ENCODE measurements around the gene PTPN1. TPM values are rescaled to one million over a fixed set of nuclear protein-coding genes. Genes with fewer than 3 reads are reported as not detected.

The PTPN1 gene
- total and polyA plus RNA-seq, 2 of the 4 experiments (the other 2 are of a cell fraction) = 31.7 to 37.4 TPM

- Histone ChIP-seq H4K8ac (ENCODE audit: low read depth in 2 of 2, low read length in 2 of 2) (peak overlapping the region in 1 of 2 experiments; percentile 32; a peak in 1 of 4 replicates), H3K27ac (ENCODE audit: insufficient read depth, low read length) (peak overlapping the region; percentile 8; the same call in 1 of the 2 replicates), H4K91ac (ENCODE audit: insufficient read depth, low read depth, low read length) (no peak overlapping the region), H3K9me1 (ENCODE audit: insufficient read depth, low read length) (peaks cover 34% of the 10 kb centered on the region), H2BK20ac (ENCODE audit: low read depth, low read length) (peak overlapping the region; percentile 17; the same call in 1 of the 2 replicates), H3K14ac (replicated peaks; ENCODE audit: low read depth, low read length) (peak overlapping the region; percentile 66), H2AK9ac (replicated peaks; ENCODE audit: low read depth, low read length, poor library complexity) (no peak overlapping the region), H4K20me1 (ENCODE audit: insufficient read depth, low read length) (peaks cover 67% of the 10 kb centered on the region), H3K18ac (ENCODE audit: low read depth, low read length) (peak overlapping the region; percentile 57), H3K4me1 (ENCODE audit: control insufficient read depth, insufficient read depth, low read length) (peaks cover 28% of the 10 kb centered on the region), H2BK120ac (ENCODE audit: low read depth, low read length) (peak overlapping the region; percentile 56; the same call in 1 of the 2 replicates), H3K23ac (ENCODE audit: low read depth, low read length) (peak overlapping the region; percentile 70; the same call in 1 of the 2 replicates), H3K36me3 (ENCODE audit: control insufficient read depth, insufficient read depth, low read length) (peaks cover 13% of the 10 kb centered on the region), H2BK15ac (ENCODE audit: low read depth, low read length) (no peak overlapping the region), H3K4me2 (ENCODE audit: low read depth, low read length) (peak overlapping the region; percentile 82), H3K4me3 (ENCODE audit: insufficient read depth, low read depth, low read length) (no peak overlapping the region), H3K56ac (ENCODE audit: extremely low read depth, insufficient read depth, low read length) (no peak overlapping the region), H3K79me1 (ENCODE audit: low read depth in 1 of 2, low read length in 2 of 2) (peaks cover 10 to 64% of the 10 kb centered on the region in 2 experiments), H3K27me3 (ENCODE audit: control insufficient read depth, insufficient read depth, low read length) (no peaks in the 10 kb centered on the region), H4K5ac (ENCODE audit: low read depth, low read length) (peak overlapping the region; percentile 56; the same call in 1 of the 2 replicates), H3K4ac (ENCODE audit: low read depth, low read length) (peak overlapping the region; percentile 42; the same call in 1 of the 2 replicates), H2AK5ac (ENCODE audit: low read depth, low read length) (no peak overlapping the region), H3K9ac (ENCODE audit: low read depth, low read length) (no peak overlapping the region), H3K9me3 (ENCODE audit: control insufficient read depth, insufficient read depth, low read length) (no peaks in the 10 kb centered on the region), H2AFZ (replicated peaks; ENCODE audit: low read length, poor library complexity) (no peak overlapping the region), H2BK5ac (ENCODE audit: low read depth, low read length, poor library complexity, severe bottlenecking) (peak overlapping the region; percentile 94)
- BruUV-seq (replicated peaks) = no TSS peak
- ATAC-seq (ENCODE audit: low read depth) = no peak
- DNase-seq = no peak
- intact Hi-C loops (cut with micrococcal nuclease) = no loop called here
- in situ Hi-C loops (cut with MboI; ENCODE audit: low sequenced_read_pairs) = no loop called here
- dilution Hi-C loops (cut with HindIII; ENCODE audit: low sequenced_read_pairs, unreplicated experiment) = no loop called here
- CTCF ChIA-PET = interaction anchor here (0.5 to 0.6 kb wide), 2 partner anchors 398 to 411 kb away, joined by 3 to 4 read pairs; no protein-coding TSS in a partner anchor
- 100% methylated on average over 2 of the region's 7 CpGs; no CpG with 5 or more reads in 1 of the 2 experiments for WGBS, 2 experiments (ENCODE audit: extremely low coverage in 2 of 2, insufficient read length in 1 of 2)
- POLR2A ChIA-PET (ENCODE audit: unreplicated experiment) = no interaction called here
- TF ChIP-seq BHLHE40 (IDR thresholded peaks at IDR 0.05; ENCODE audit: low read depth, low read length) (no peak), CEBPB (IDR thresholded peaks at IDR 0.05; ENCODE audit: low read depth, low read length) (no peak), MAZ (IDR thresholded peaks at IDR 0.05; ENCODE audit: borderline replicate concordance, low read depth, low read length) (no peak), MAFK (IDR thresholded peaks at IDR 0.05; ENCODE audit: low read depth, low read length) (no peak), SMC3 (IDR thresholded peaks at IDR 0.05; ENCODE audit: low read depth, low read length) (no peak), RFX5 (IDR thresholded peaks at IDR 0.05; ENCODE audit: low read depth, low read length) (no peak), RAD21 (IDR thresholded peaks at IDR 0.05; ENCODE audit: low read length) (no peak), CHD1 (IDR thresholded peaks at IDR 0.05; ENCODE audit: low read depth, low read length) (no peak), POLR2A (IDR thresholded peaks at IDR 0.05; ENCODE audit: low read depth, low read length) (no peak), FOS (IDR thresholded peaks at IDR 0.05; ENCODE audit: low read depth, low read length) (no peak), ELK1 (IDR thresholded peaks at IDR 0.05; ENCODE audit: borderline replicate concordance, low read depth, low read length) (no peak), NFE2L2 (IDR thresholded peaks at IDR 0.05; ENCODE audit: low read depth, low read length) (no peak)
- TF ChIP-seq, protein P1, sequence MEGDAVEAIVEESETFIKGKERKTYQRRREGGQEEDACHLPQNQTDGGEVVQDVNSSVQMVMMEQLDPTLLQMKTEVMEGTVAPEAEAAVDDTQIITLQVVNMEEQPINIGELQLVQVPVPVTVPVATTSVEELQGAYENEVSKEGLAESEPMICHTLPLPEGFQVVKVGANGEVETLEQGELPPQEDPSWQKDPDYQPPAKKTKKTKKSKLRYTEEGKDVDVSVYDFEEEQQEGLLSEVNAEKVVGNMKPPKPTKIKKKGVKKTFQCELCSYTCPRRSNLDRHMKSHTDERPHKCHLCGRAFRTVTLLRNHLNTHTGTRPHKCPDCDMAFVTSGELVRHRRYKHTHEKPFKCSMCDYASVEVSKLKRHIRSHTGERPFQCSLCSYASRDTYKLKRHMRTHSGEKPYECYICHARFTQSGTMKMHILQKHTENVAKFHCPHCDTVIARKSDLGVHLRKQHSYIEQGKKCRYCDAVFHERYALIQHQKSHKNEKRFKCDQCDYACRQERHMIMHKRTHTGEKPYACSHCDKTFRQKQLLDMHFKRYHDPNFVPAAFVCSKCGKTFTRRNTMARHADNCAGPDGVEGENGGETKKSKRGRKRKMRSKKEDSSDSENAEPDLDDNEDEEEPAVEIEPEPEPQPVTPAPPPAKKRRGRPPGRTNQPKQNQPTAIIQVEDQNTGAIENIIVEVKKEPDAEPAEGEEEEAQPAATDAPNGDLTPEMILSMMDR (conservative IDR thresholded peaks at IDR 0.05; ENCODE audit: low read depth, low read length) = no peak
- TF ChIP-seq, protein P2, sequence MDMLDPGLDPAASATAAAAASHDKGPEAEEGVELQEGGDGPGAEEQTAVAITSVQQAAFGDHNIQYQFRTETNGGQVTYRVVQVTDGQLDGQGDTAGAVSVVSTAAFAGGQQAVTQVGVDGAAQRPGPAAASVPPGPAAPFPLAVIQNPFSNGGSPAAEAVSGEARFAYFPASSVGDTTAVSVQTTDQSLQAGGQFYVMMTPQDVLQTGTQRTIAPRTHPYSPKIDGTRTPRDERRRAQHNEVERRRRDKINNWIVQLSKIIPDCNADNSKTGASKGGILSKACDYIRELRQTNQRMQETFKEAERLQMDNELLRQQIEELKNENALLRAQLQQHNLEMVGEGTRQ (IDR thresholded peaks at IDR 0.05; ENCODE audit: low read depth, low read length) = no peak
These were observed 7.0 kb downstream of the PTPN1 start for GRCh38 chr20:50516935-50517816.
